Spleen (tissue), 7 donors: ENCODE results near the gene GOLGA6L10.
"Not testable (repeated sequence)": the region's sequence is repeated elsewhere in the genome, so short reads cannot be mapped to it uniquely, and the experiment has no call there.

Experiments
- CTCF ChIP-seq, 11 experiments: fragments of 200-600 bp in 7 of 11; fragments of 450-650 bp in 4 of 11; sonication (generic) in 4 of 11; IDR thresholded peaks in 8 of 11; conservative IDR thresholded peaks in 3 of 11; 1 replicate in 7 of 11; 2 replicates in 4 of 11; pipeline versions ENCODE4 v1.4.0 to v1.8.0; 2016 to 2021; ENCODE audit warnings: antibody characterized with exemption in 11 of 11, inconsistent platforms in 4 of 11, mild to moderate bottlenecking in 1 of 11
- POLR2A ChIP-seq, 3 donors: fragments of 450-650 bp; IDR thresholded peaks; one replicate each; pipeline ENCODE4 v1.5.1; 2017; ENCODE audit warnings: antibody characterized with exemption in 3 of 3, mild to moderate bottlenecking in 1 of 3
- POLR2AphosphoS5 ChIP-seq, 3 donors: sonication (generic); formaldehyde crosslinking; IDR thresholded peaks; one replicate each; pipeline ENCODE4 v1.5.1; 2017; ENCODE audit warnings: antibody characterized with exemption in 3 of 3
- donor health status: DM: no; HTN: no; CAD: no; lungs with moderate emphysema.
- donor health status: DM: no; HTN: no; CAD: no.
- donor health status: DM: no; HTN: no; CAD: no.

GRCh38 chr15:82364548-82364947, 15.3 kb upstream of the GOLGA6L10 start:
- not testable (repeated sequence) for TF ChIP-seq POLR2AphosphoS5 (IDR thresholded peaks at IDR 0.05); CTCF (IDR thresholded peaks at IDR 0.05 in 8 of 11, conservative IDR thresholded peaks at IDR 0.05 in 3 of 11); POLR2A (IDR thresholded peaks at IDR 0.05)
